Fibroblast of lung (primary cell): ENCODE data around the gene RNF180. TPM values are rescaled to one million over a fixed set of nuclear protein-coding genes. Genes with fewer than 3 reads are reported as not detected.

Experiments
- DNase-seq, 2 donors: peaks; one replicate each; pipeline versions ENCODE4 v3.0.0 to v3.0.0-alpha.2; 2010; ENCODE audit warnings: low read depth in 2 of 2
- H2AFZ ChIP-seq: 2 replicates; pipeline ENCODE4 v1.5.1; 2012; ENCODE audit warnings: low read length, control low read depth, inconsistent platforms
- H3K27ac ChIP-seq: 2 replicates; pipeline ENCODE4 v1.5.1; 2011; ENCODE audit warnings: low read length, control low read depth; ENCODE audit not compliant: insufficient read depth
- H3K27me3 ChIP-seq: 2 replicates; pipeline ENCODE4 v1.5.1; 2011; ENCODE audit warnings: mild to moderate bottlenecking, low read length; ENCODE audit not compliant: control insufficient read depth, insufficient read depth
- H3K36me3 ChIP-seq: 2 replicates; pipeline ENCODE4 v1.5.1; 2011; ENCODE audit warnings: low read length; ENCODE audit not compliant: control insufficient read depth, insufficient read depth
- H3K4me1 ChIP-seq: 2 replicates; pipeline ENCODE4 v1.5.1; 2011; ENCODE audit warnings: low read length; ENCODE audit not compliant: control insufficient read depth, insufficient read depth; ENCODE audit errors: extremely low read depth
- H3K4me2 ChIP-seq: 2 replicates; pipeline ENCODE4 v1.5.1; 2011; ENCODE audit warnings: low read length, control low read depth; ENCODE audit not compliant: insufficient read depth; ENCODE audit errors: extremely low read depth
- H3K4me3 ChIP-seq, 4 experiments: fragments of 200-600 bp in 1 of 4; sonication (generic) in 1 of 4; replicated peaks in 1 of 4; 2 replicates each; pipeline ENCODE4 v1.5.1; 2011 to 2016; ENCODE audit warnings: low read length in 4 of 4, low read depth in 3 of 4, mild to moderate bottlenecking in 3 of 4, control low read depth in 2 of 4, inconsistent platforms in 1 of 4, mixed read lengths in 1 of 4; ENCODE audit not compliant: insufficient read depth in 1 of 4; ENCODE audit errors: control extremely low read depth in 1 of 4
- H3K79me2 ChIP-seq: 2 replicates; pipeline ENCODE4 v1.5.1; 2012; ENCODE audit warnings: mild to moderate bottlenecking, low read length, inconsistent platforms; ENCODE audit not compliant: control insufficient read depth, insufficient read depth
- H3K9ac ChIP-seq: 2 replicates; pipeline ENCODE4 v1.5.1; 2011; ENCODE audit warnings: mild to moderate bottlenecking, low read length, control low read depth; ENCODE audit not compliant: insufficient read depth
- H3K9me3 ChIP-seq: 2 replicates; pipeline ENCODE4 v1.5.1; 2012; ENCODE audit warnings: low read depth, low read length; ENCODE audit not compliant: control insufficient read depth, insufficient read depth
- H4K20me1 ChIP-seq: 2 replicates; pipeline ENCODE4 v1.5.1; 2011; ENCODE audit warnings: low read length; ENCODE audit not compliant: control insufficient read depth, insufficient read depth; ENCODE audit errors: extremely low read depth
- EZH2 ChIP-seq: IDR thresholded peaks from 2 replicates; pipeline ENCODE4 v1.5.1; 2012; ENCODE audit warnings: low read length, control low read depth, mild to moderate bottlenecking; ENCODE audit errors: missing control alignments
- polyA plus RNA-seq, 2 donors: library from polyadenylated mRNA; depleted of rRNA in 1 of 2; stranded (reverse) in 1 of 2; unstranded in 1 of 2; fragments of >200 nt; gene quantifications; 2 replicates each; pipeline ENCODE4 v1.2.1, GENCODE V29; 2011 to 2012; ENCODE audit warnings: missing spikeins in 1 of 2
- total RNA-seq: library from RNA; depleted of rRNA; stranded (reverse); fragments of >200 nt; gene quantifications from 2 replicates; pipeline ENCODE4 v1.2.1, GENCODE V29; 2014
- TF ChIP-seq, protein P1 (sequence below), 2 donors: IDR thresholded peaks in 1 of 2; conservative IDR thresholded peaks in 1 of 2; 1 replicate in 1 of 2; 2 replicates in 1 of 2; pipeline ENCODE4 v1.5.1; 2011 to 2012; ENCODE audit warnings: low read length in 2 of 2, control low read depth in 1 of 2, inconsistent platforms in 1 of 2, low read depth in 1 of 2, mild to moderate bottlenecking in 1 of 2

RNF180 gene
- total and polyA plus RNA-seq, 2 donors (not counting 1 experiment from before 2014, with no cell fraction given) = 2.3 to 2.6 TPM

DNA sequence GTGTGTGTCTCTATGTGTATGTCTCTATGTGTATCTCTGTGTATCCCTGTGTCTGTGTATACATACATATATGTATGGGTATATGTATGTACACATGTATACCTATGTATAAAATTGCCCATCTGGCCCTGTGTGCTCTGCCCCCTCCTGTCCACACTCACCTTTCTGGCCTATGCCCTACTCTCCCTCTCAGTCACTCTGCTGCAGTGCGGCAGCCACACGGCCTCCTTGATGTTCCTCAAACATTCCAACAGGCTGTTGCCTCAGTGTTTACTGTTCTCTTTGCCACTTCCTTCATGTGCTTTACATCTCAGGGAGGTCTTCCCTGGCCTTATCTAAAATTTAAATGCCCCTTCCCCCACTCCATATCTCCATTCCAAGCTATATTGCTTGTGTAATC, 18.3 kb upstream of the RNF180 start:
- Histone ChIP-seq H3K4me2 (no peak overlapping the region), H3K27me3 (no peaks in the 10 kb centered on the region), H3K4me1 (peaks cover 2% of the 10 kb centered on the region), H3K36me3 (no peaks in the 10 kb centered on the region), H2AFZ (no peak overlapping the region), H4K20me1 (no peaks in the 10 kb centered on the region), H3K9ac (no peak overlapping the region), H3K27ac (no peak overlapping the region), H3K9me3 (no peaks in the 10 kb centered on the region), H3K4me3 (no peak overlapping the region), H3K79me2 (no peaks in the 10 kb centered on the region)
- TF ChIP-seq EZH2 = no peak
- TF ChIP-seq, protein P1, sequence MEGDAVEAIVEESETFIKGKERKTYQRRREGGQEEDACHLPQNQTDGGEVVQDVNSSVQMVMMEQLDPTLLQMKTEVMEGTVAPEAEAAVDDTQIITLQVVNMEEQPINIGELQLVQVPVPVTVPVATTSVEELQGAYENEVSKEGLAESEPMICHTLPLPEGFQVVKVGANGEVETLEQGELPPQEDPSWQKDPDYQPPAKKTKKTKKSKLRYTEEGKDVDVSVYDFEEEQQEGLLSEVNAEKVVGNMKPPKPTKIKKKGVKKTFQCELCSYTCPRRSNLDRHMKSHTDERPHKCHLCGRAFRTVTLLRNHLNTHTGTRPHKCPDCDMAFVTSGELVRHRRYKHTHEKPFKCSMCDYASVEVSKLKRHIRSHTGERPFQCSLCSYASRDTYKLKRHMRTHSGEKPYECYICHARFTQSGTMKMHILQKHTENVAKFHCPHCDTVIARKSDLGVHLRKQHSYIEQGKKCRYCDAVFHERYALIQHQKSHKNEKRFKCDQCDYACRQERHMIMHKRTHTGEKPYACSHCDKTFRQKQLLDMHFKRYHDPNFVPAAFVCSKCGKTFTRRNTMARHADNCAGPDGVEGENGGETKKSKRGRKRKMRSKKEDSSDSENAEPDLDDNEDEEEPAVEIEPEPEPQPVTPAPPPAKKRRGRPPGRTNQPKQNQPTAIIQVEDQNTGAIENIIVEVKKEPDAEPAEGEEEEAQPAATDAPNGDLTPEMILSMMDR (conservative IDR thresholded peaks at IDR 0.05 in 1 of 2, IDR thresholded peaks at IDR 0.05 in 1 of 2; ENCODE audit: low read depth in 1 of 2, low read length in 2 of 2) = no peak
- DNase-seq = no peak

DNA sequence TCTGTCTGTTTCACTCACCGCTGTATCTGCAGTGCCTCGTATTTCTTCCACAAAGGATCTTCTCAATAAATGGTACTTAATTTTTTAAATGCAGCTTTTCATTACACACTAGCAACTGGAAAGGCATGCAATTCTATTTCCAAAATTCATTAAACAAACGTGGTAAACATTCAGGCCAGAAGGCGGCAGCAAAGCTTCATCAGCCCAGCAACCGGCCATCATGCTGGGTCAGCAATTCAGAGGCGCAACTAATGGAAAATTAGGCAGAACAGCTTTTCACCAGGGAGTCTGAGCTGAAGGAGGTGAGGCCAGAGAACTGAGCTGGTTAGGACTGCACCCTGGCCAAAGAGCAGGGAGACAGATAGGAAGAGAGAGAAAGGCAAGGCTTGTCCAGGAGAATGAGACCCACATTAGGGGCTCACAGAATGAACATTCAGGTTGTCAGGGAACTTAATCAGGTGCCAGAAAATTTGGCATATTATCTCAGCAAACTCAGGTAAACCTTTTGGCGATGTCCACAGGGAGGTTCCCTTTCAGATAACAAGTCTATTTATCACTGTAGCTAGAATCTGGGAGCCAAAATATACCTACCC, 17.7 kb upstream of the RNF180 start:
- no peak overlapping the region for H3K4me3 ChIP-seq
- TF ChIP-seq, protein P1 (conservative IDR thresholded peaks at IDR 0.05 in 1 of 2, IDR thresholded peaks at IDR 0.05 in 1 of 2; ENCODE audit: low read depth in 1 of 2, low read length in 2 of 2) = peak; percentile 78 to 91
- TF ChIP-seq EZH2 = no peak
- H3K9ac ChIP-seq = no peak overlapping the region
- H4K20me1 ChIP-seq = no peaks in the 10 kb centered on the region
- H3K79me2 ChIP-seq = no peaks in the 10 kb centered on the region
- no peaks in the 10 kb centered on the region for H3K9me3 ChIP-seq
- peaks cover 2% of the 10 kb centered on the region for H3K4me1 ChIP-seq
- no peak overlapping the region for H3K4me2 ChIP-seq
- peak; percentile 30 to 66 for DNase-seq
- H3K27ac ChIP-seq = no peak overlapping the region
- H3K27me3 ChIP-seq = peaks cover 2% of the 10 kb centered on the region
- H3K36me3 ChIP-seq = no peaks in the 10 kb centered on the region
- H2AFZ ChIP-seq = no peak overlapping the region

- no peaks in the 10 kb centered on the region for H4K20me1 ChIP-seq
- H3K9ac ChIP-seq = no peak overlapping the region
- H3K36me3 ChIP-seq = no peaks in the 10 kb centered on the region
- no peaks in the 10 kb centered on the region for H3K9me3 ChIP-seq
- no peaks in the 10 kb centered on the region for H3K79me2 ChIP-seq
- H3K27me3 ChIP-seq = peaks cover 2% of the 10 kb centered on the region
- no peak overlapping the region for H3K4me2 ChIP-seq
- no peak overlapping the region for H3K27ac ChIP-seq
- peaks cover 2% of the 10 kb centered on the region for H3K4me1 ChIP-seq
- TF ChIP-seq EZH2 = no peak
- TF ChIP-seq, protein P1 (conservative IDR thresholded peaks at IDR 0.05 in 1 of 2, IDR thresholded peaks at IDR 0.05 in 1 of 2; ENCODE audit: low read depth in 1 of 2, low read length in 2 of 2) = no peak
- no peak overlapping the region for H2AFZ ChIP-seq
- no peak overlapping the region for H3K4me3 ChIP-seq
- no peak for DNase-seq
Observed at GRCh38 chr5:64149268-64149667, 16.4 kb upstream of the RNF180 start.
